GM18526 (cell line): ENCODE data around the gene ECI1.

Experiments used
- POLR2A ChIP-seq: IDR thresholded peaks from 3 replicates; pipeline ENCODE4 v1.6.1; 2011; ENCODE audit not compliant: insufficient read length; ENCODE audit errors: extremely low read depth

The ECI1 gene

DNA sequence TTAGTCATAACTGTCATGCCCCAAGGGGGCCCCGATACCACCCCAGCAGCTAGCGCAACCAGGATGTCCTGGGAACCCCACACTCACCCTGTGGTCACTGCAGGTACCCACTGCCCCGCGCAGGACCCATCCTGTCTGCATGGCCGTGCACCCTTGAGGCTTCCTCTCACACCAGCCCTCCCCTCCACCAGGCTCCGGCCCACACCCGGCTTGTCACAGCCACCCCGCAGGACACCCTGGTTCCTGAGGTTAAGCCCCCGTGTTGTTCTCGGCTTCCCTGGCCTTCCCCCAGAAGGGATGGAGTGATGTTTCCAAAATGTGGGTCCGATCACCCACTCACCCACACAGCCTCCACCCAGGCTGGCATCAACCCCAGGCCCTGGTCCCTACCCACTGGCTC is 7.6 kb downstream of the ECI1 start:
- no peak for TF ChIP-seq POLR2A

DNA sequence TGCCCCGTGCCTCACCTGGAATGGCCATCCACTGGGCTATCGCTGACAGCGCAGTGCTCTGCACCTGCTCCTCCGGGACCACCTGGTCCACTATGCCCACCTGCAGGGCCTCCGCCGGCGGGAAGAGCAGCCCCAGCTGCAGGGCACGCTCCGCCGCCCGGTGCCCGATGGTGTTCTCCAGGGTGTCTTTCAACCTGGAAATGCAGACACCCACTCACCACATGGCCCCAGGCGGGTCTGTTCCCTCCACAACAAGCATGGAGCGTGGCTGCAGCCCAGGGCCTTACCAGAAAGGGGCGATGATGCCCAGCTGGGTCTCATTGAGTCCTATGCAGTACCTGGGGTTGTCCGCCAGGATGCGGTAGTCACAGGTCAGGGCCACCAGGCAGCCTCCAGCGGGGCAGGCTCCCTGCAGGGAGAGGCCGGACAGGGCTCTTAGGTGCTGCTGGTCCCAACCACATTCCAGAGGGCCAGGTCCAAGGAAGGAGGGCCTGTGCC is 8.3 kb downstream of the ECI1 start:
- no peak for TF ChIP-seq POLR2A

- TF ChIP-seq POLR2A, result no peak
Observed at GRCh38 chr16:2242598-2242997, 8.8 kb downstream of the ECI1 start.

DNA sequence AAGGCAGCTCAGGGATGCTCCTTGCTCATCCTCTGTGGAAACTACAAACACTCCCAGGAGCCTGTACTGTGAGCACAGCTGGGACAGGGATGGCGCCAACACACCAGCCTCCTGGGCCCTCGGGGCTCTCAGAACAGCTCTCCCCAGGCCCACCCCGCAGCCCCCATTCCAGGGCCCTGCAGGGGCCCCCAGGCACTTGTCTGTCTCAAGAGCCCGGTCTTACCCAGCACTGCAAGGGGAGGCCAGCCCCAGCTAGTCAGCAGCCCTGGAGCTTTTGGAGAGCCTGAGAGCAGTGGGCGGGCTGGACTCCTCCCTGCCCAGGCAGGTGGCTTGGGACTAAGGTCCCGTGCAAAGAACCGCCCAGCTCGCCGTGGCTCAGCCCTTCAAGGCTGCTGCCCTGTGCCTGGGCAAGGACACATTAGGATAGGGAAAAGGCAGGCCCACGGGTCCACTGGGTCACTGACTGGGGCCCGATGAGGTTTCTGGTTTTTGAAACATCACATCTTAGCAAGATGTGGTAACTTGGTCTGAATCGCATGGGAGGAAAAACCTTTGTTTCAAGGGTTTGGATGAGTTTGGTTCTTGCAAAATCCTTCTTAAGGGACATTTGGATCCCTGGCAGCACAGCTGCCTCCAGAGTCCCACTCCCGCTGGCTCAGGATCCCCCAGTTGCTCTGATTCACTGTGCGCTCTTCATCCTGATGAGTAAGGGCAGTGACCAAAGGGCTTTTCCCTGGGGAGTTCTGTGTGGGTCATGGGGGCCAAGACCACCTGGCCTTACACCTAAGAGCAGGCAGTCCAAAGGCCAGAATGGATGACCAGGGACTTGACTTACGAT is 12.3 kb downstream of the ECI1 start:
- no peak for TF ChIP-seq POLR2A

- TF ChIP-seq POLR2A, result no peak
Observed at GRCh38 chr16:2238150-2238837, 13.1 kb downstream of the ECI1 start.

DNA sequence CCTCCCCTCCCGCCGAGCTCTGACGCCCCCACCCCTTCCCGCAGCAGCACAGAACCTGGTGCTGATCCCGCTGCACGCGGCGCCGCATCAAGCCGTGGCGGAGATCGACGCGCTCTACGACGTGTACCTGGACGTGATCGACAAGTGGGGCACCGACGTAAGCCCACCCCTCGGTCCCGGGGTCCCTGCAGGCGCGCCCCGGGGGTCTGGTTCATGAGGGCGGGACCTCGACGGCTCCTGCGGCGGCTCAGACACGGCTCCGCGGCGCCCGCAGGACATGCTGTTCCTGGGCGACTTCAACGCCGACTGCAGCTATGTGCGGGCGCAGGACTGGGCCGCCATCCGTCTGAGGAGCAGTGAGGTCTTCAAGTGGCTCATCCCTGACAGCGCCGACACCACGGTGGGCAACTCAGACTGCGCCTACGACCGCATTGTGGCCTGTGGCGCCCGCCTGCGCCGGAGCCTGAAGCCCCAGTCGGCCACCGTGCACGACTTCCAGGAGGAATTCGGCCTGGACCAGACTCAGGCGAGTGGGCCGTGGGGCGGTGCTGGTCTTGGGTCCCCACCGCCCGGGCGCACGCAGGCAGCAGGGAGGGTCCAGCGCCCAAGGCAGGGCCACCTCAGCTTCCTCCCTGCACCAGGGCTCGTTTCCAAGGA is 13.8 kb downstream of the ECI1 start:
- TF ChIP-seq POLR2A, result no peak

GRCh38 chr16:2237102-2237482 is 14.3 kb downstream of the ECI1 start:
- TF ChIP-seq POLR2A, result no peak

GRCh38 chr16:2236337-2237101 is 14.9 kb downstream of the ECI1 start, which contains the start of gene DNASE1L2:
Gene DNASE1L2, plus strand, starts transcription at chr16:2236444. Its CDS starts 373 bp downstream, at chr16:2236817.
- TF ChIP-seq POLR2A, result no peak

DNA sequence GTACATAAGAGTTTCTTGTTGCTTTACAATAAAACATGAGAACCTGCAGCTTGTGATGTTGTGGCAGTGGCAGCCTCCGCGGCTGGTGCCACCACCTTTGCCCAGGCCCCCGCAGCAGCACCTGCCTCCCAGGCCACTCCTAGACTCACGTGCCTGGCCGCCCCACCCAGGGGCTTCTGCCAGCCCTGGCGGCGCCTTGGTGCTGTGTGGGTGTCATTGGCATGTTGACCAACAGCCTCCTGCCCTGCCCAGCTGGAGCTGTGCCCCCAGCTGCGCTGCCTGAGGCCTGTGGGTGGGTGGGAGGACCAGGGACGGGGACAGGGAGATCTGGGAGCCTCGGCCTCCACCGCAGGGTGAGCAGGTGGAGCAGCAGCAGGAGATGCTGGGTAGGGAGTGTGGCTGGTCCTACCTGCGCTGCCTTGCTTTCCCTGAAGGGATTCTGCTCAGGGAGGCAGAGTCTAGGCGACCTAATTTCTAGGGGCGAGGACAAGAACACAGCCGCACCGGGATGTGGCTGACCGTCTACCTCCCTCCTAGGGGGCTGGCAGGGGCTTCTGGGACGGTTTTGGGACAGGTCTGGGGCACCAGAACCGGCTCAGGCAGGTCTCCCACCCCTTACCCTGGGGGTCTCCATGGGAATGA is 15.6 kb downstream of the ECI1 start:
- no peak for TF ChIP-seq POLR2A

DNA sequence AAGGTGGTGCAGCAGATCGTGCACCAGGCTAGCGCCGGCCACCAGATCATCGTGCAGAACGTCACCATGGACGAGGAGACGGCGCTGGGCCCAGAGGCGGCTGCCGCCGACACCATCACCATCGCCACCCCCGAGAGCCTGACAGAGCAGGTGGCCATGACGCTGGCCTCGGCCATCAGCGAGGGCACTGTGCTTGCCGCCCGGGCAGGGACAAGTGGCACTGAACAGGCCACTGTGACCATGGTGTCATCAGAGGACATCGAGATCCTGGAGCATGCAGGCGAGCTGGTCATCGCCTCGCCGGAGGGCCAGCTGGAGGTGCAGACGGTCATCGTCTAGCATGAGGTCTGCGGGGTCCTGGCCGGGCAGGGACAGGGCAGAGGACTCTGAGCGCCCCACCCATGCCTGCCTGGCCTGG is 16.1 kb downstream of the ECI1 start:
- no peak for TF ChIP-seq POLR2A

- TF ChIP-seq POLR2A, result no peak
Observed at GRCh38 chr16:2234813-2235170, 16.6 kb downstream of the ECI1 start.

GRCh38 chr16:2233872-2234812 is 17.2 kb downstream of the ECI1 start:
- TF ChIP-seq POLR2A, result no peak

- TF ChIP-seq POLR2A, result no peak
Observed at GRCh38 chr16:2233046-2233775, 18.2 kb downstream of the ECI1 start.
